ENCODE measurements around the gene C11orf16. TPM values are rescaled to one million over a fixed set of nuclear protein-coding genes. Genes with fewer than 3 reads are reported as not detected.

C11orf16 gene
- total and polyA plus RNA-seq, 4 donors, result not detected

DNA sequence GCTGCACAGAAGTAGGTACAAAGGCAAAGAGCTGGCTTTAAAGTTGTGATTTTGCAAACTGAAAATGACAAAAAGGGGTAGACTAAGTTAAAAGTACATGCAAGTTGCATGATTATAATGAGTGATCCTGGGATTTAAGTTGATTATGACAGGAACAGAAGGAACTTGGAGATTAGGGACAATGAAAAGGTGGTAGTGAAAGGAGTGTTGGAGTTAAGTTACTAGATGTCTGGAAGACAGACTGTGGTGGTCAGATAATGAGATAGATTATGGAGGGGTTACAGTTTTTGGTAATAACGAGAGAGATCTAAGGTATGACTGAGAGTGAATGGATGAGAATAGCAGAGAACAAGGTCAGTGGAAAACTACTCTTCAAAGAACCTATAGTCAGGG lies 39.2 kb upstream of the C11orf16 start:
- Histone ChIP-seq H3K27ac (ENCODE audit: low read depth in 1 of 2, low read length in 2 of 2) (no peak overlapping the region), H3K4me1 (ENCODE audit: control insufficient read depth in 4 of 4, insufficient read depth in 4 of 4, low read length in 3 of 4) (no peaks in the 10 kb centered on the region), H3K4me3 (ENCODE audit: low read depth in 1 of 3, low read length in 3 of 3) (no peak overlapping the region), H3K9ac (ENCODE audit: low read depth in 1 of 2, low read length in 2 of 2) (no peak overlapping the region), H3K36me3 (ENCODE audit: control insufficient read depth in 4 of 4, insufficient read depth in 3 of 4, low read depth in 1 of 4, low read length in 3 of 4) (peaks cover 0 to 6% (median 0%) of the 10 kb centered on the region in 4 donors), H3K27me3 (ENCODE audit: control insufficient read depth in 4 of 4, insufficient read depth in 4 of 4, low read length in 3 of 4) (no peaks in the 10 kb centered on the region), H3K9me3 (ENCODE audit: control insufficient read depth in 4 of 4, low read length in 3 of 4) (no peaks in the 10 kb centered on the region)
- TF ChIP-seq YY1 (IDR thresholded peaks at IDR 0.05), result no peak
- TF ChIP-seq, protein P1, sequence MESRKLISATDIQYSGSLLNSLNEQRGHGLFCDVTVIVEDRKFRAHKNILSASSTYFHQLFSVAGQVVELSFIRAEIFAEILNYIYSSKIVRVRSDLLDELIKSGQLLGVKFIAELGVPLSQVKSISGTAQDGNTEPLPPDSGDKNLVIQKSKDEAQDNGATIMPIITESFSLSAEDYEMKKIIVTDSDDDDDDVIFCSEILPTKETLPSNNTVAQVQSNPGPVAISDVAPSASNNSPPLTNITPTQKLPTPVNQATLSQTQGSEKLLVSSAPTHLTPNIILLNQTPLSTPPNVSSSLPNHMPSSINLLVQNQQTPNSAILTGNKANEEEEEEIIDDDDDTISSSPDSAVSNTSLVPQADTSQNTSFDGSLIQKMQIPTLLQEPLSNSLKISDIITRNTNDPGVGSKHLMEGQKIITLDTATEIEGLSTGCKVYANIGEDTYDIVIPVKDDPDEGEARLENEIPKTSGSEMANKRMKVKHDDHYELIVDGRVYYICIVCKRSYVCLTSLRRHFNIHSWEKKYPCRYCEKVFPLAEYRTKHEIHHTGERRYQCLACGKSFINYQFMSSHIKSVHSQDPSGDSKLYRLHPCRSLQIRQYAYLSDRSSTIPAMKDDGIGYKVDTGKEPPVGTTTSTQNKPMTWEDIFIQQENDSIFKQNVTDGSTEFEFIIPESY (IDR thresholded peaks at IDR 0.05), result no peak
- no peak for TF ChIP-seq TAF1 (conservative IDR thresholded peaks at IDR 0.05)
- no peak for TF ChIP-seq GABPA (IDR thresholded peaks at IDR 0.05 in 1 of 2, conservative IDR thresholded peaks at IDR 0.05 in 1 of 2)
- no peak for TF ChIP-seq RXRA (IDR thresholded peaks at IDR 0.05)
- no peak for TF ChIP-seq CTCF (IDR thresholded peaks at IDR 0.05; ENCODE audit: low read depth, low read length, missing input control)
- DNase-seq (ENCODE audit: low spot score), result no peak
- WGBS, result 89% methylated on average over 1 of the region's 1 CpG

GRCh38 chr11:8971196-8971923 lies 38.6 kb upstream of the C11orf16 start:
- Histone ChIP-seq H3K36me3 (ENCODE audit: control insufficient read depth in 4 of 4, insufficient read depth in 3 of 4, low read depth in 1 of 4, low read length in 3 of 4) (peaks cover 0 to 6% (median 0%) of the 10 kb centered on the region in 4 donors), H3K27ac (ENCODE audit: low read depth in 1 of 2, low read length in 2 of 2) (no peak overlapping the region), H3K9me3 (ENCODE audit: control insufficient read depth in 4 of 4, low read length in 3 of 4) (no peaks in the 10 kb centered on the region), H3K4me3 (ENCODE audit: low read depth in 1 of 3, low read length in 3 of 3) (no peak overlapping the region), H3K4me1 (ENCODE audit: control insufficient read depth in 4 of 4, insufficient read depth in 4 of 4, low read length in 3 of 4) (no peaks in the 10 kb centered on the region), H3K27me3 (ENCODE audit: control insufficient read depth in 4 of 4, insufficient read depth in 4 of 4, low read length in 3 of 4) (no peaks in the 10 kb centered on the region), H3K9ac (ENCODE audit: low read depth in 1 of 2, low read length in 2 of 2) (no peak overlapping the region)
- DNase-seq (ENCODE audit: low spot score), result no peak
- TF ChIP-seq FOXA2 (IDR thresholded peaks at IDR 0.05) (no peak), GABPA (IDR thresholded peaks at IDR 0.05 in 1 of 2, conservative IDR thresholded peaks at IDR 0.05 in 1 of 2) (no peak), NR2F2 (IDR thresholded peaks at IDR 0.05) (no peak), EGR1 (IDR thresholded peaks at IDR 0.05; ENCODE audit: low read depth in 2 of 2) (no peak), CTCF (IDR thresholded peaks at IDR 0.05; ENCODE audit: low read depth, low read length, missing input control) (no peak), YY1 (IDR thresholded peaks at IDR 0.05) (no peak)
- TF ChIP-seq, protein P1 (IDR thresholded peaks at IDR 0.05), result no peak
- WGBS, result 88% methylated on average over 2 of the region's 2 CpGs
